Measurements from ENCODE around the gene TMPRSS5. TPM values are rescaled to one million over a fixed set of nuclear protein-coding genes. Genes with fewer than 3 reads are reported as not detected.

TMPRSS5 gene
- polyA plus RNA-seq (2011; rRNA removed) (0.04 TPM in 1 of 2 replicates, not detected in the other), polyA minus RNA-seq (2011; rRNA and poly(A)+ RNA removed) (0.14 TPM in 1 of 2 replicates, not detected in the other)

GRCh38 chr11:113705871-113706655, at the start of gene TMPRSS5:
Gene TMPRSS5, minus strand, starts transcription at chr11:113706308. Its CDS starts 84 bp downstream, at chr11:113706224.
- DNase-seq (ENCODE audit: low read depth, low spot score) = no peak
- no peak within 1 kb of the TSS for H3K4me3 ChIP-seq (ENCODE audit: low read depth, low read length)
- no peak within 1 kb of the TSS for H3K27ac ChIP-seq (ENCODE audit: low read depth, low read length)
- CTCF ChIA-PET = no interaction called here
- POLR2A ChIA-PET = no interaction called here
- TF ChIP-seq CTCF (IDR thresholded peaks at IDR 0.05; ENCODE audit: low read depth, low read length) = no peak
- no peaks in the 10 kb centered on the region for H3K27me3 ChIP-seq (ENCODE audit: control insufficient read depth, insufficient read depth, low read length)
- no peaks in the 10 kb centered on the region for H3K9me3 ChIP-seq (ENCODE audit: control insufficient read depth, insufficient read depth, low read length)

DNA sequence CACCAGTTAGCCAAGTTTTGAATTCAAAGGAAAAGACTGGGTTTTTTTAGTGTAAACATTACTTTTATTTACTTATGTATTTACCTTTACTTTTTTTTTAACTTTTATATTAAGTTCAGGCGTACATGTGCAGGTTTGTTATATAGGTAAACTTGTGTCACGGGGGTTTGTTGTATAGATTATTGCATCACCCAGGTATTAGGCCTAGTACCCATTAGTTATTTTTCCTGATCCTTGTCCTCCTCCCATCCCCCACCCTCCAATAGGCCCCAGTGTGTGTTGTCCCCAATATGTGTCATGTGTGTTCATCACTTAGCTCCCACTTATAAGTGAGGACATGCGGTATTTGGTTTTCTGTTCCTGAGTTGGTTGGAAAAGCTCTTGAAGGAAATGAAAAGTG, 46.8 kb upstream of the TMPRSS5 start:
- ChIA-PET POLR2A (no interaction called here), CTCF (no interaction called here)
- Histone ChIP-seq H3K9me3 (ENCODE audit: control insufficient read depth, insufficient read depth, low read length) (no peaks in the 10 kb centered on the region), H3K27ac (ENCODE audit: low read depth, low read length) (no peak overlapping the region), H3K27me3 (ENCODE audit: control insufficient read depth, insufficient read depth, low read length) (no peaks in the 10 kb centered on the region), H3K4me3 (ENCODE audit: low read depth, low read length) (no peak overlapping the region)
- DNase-seq (ENCODE audit: low read depth, low spot score) = no peak
- no peak for TF ChIP-seq CTCF (IDR thresholded peaks at IDR 0.05; ENCODE audit: low read depth, low read length)

GRCh38 chr11:113736323-113736722, 30.2 kb upstream of the TMPRSS5 start:
- ChIA-PET CTCF (no interaction called here), POLR2A (no interaction called here)
- no peak for TF ChIP-seq CTCF (IDR thresholded peaks at IDR 0.05; ENCODE audit: low read depth, low read length)

DNA sequence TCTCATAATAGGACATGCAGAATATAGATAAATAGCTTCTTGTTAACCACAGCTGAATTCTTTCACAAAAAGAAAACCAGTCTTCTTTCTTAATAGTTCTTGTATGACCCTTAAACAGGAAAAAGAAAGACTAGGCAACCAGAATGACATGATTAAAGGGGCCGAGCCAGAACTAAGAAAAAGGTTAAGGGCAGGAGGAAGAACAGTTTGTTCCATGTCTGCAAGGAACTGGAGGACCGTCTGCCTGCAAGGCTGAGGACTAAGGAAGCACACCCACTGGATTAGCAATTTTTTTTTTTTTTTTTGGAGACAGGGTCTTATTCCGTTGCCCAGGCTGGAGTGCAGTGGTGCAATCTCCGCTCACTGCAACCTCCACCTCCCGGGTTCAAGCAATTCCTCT, 26.0 kb upstream of the TMPRSS5 start:
- DNase-seq (ENCODE audit: low read depth, low spot score) = no peak
- ChIA-PET POLR2A (no interaction called here), CTCF (interaction anchor here (1.0 to 6.6 kb wide), 6 partner anchors 9 to 427 kb away, joined by 3 to 88 read pairs (median 17); no protein-coding TSS in a partner anchor)
- Histone ChIP-seq H3K27me3 (ENCODE audit: control insufficient read depth, insufficient read depth, low read length) (no peaks in the 10 kb centered on the region), H3K9me3 (ENCODE audit: control insufficient read depth, insufficient read depth, low read length) (no peaks in the 10 kb centered on the region), H3K27ac (ENCODE audit: low read depth, low read length) (no peak overlapping the region), H3K4me3 (ENCODE audit: low read depth, low read length) (no peak overlapping the region)
- no peak for TF ChIP-seq CTCF (IDR thresholded peaks at IDR 0.05; ENCODE audit: low read depth, low read length)

More at GRCh38 chr11:113736323-113736722, 30.2 kb upstream of the TMPRSS5 start:
- Histone ChIP-seq H3K27ac (ENCODE audit: low read depth, low read length) (no peak overlapping the region), H3K9me3 (ENCODE audit: control insufficient read depth, insufficient read depth, low read length) (no peaks in the 10 kb centered on the region), H3K4me3 (ENCODE audit: low read depth, low read length) (no peak overlapping the region), H3K27me3 (ENCODE audit: control insufficient read depth, insufficient read depth, low read length) (no peaks in the 10 kb centered on the region)
- no peak for DNase-seq (ENCODE audit: low read depth, low spot score)
